Endothelial cell of umbilical vein (primary cell): ENCODE measurements around the gene BABAM2. TPM values are rescaled to one million over a fixed set of nuclear protein-coding genes. Genes with fewer than 3 reads are reported as not detected.

Source experiments
- BruUV-seq: library from RNA; stranded (reverse); fragments of 400-500 nt; replicated peaks from 2 replicates; lab custom pipeline; 2021; lab: Mats Ljungman, UMichigan
- CTCF ChIA-PET: fragments of 300-600, 350-600 bp; sonication (Branson Sonifier 250); formaldehyde crosslinking; loops from one replicate; lab custom pipeline; 2021; ENCODE audit warnings: antibody characterized with exemption, inconsistent platforms; lab: Charles Lee
- POLR2A ChIA-PET: fragments of 300-600, 350-600 bp; sonication (Branson Sonifier 250); formaldehyde crosslinking; loops from one replicate; lab custom pipeline; 2021; ENCODE audit warnings: antibody characterized with exemption, inconsistent platforms; lab: Charles Lee
- DNase-seq: peaks from one replicate; pipeline ENCODE4 v3.0.0-alpha.2; 2011; ENCODE audit warnings: low read depth, low spot score
- FAIRE-seq: peaks from 2 replicates; lab custom pipeline; 2011; peaks lifted over from hg19 to GRCh38; lab: Jason Lieb, UNC
- H2AFZ ChIP-seq: 2 replicates; pipeline ENCODE4 v1.6.0; 2012; ENCODE audit warnings: low read depth, low read length, control low read depth, inconsistent platforms
- H3K27ac ChIP-seq: 2 replicates; pipeline ENCODE4 v1.5.1; 2011; ENCODE audit warnings: low read depth, mild to moderate bottlenecking, control low read depth, low read length, moderate library complexity; ENCODE audit not compliant: insufficient read depth
- H3K27me3 ChIP-seq, 2 experiments: 2 replicates each; pipeline versions ENCODE4 v1.6.0 to v1.6.1; 2011; ENCODE audit warnings: low read length in 2 of 2, mixed read lengths in 1 of 2; ENCODE audit not compliant: control insufficient read depth in 2 of 2, insufficient read depth in 2 of 2
- H3K36me3 ChIP-seq, 2 experiments: 2 replicates in 1 of 2; 3 replicates in 1 of 2; pipeline ENCODE4 v1.5.1; 2011; ENCODE audit warnings: low read length in 2 of 2, mild to moderate bottlenecking in 1 of 2, moderate library complexity in 1 of 2; ENCODE audit not compliant: control insufficient read depth in 2 of 2, insufficient read depth in 2 of 2; ENCODE audit errors: extremely low read depth in 1 of 2
- H3K4me1 ChIP-seq: 3 replicates; pipeline ENCODE4 v1.5.1; 2011; ENCODE audit warnings: mild to moderate bottlenecking, low read length; ENCODE audit not compliant: control insufficient read depth, insufficient read depth; ENCODE audit errors: extremely low read depth
- H3K4me2 ChIP-seq: 2 replicates; pipeline ENCODE4 v1.6.1; 2011; ENCODE audit warnings: low read length, control low read depth, mixed read lengths; ENCODE audit not compliant: insufficient read depth
- H3K4me3 ChIP-seq, 3 experiments: fragments of 200-600 bp in 1 of 3; sonication (generic), shearing (Covaris generic) in 1 of 3; replicated peaks in 1 of 3; 2 replicates each; pipeline ENCODE4 v1.5.1; 2011 to 2016; ENCODE audit warnings: control low read depth in 3 of 3, low read length in 3 of 3, mild to moderate bottlenecking in 2 of 3, inconsistent platforms in 1 of 3, low read depth in 1 of 3, moderate library complexity in 1 of 3; ENCODE audit not compliant: insufficient read depth in 1 of 3
- H3K79me2 ChIP-seq: 2 replicates; pipeline ENCODE4 v1.6.0; 2012; ENCODE audit warnings: low read length, inconsistent platforms; ENCODE audit not compliant: control insufficient read depth, insufficient read depth
- H3K9ac ChIP-seq: replicated peaks from 2 replicates; pipeline ENCODE3; 2011; ENCODE audit warnings: low read length, control low read depth; ENCODE audit not compliant: insufficient read depth; ENCODE audit errors: extremely low read depth
- H3K9me1 ChIP-seq: replicated peaks from 3 replicates; pipeline ENCODE4 v1.6.0; 2011; ENCODE audit warnings: mild to moderate bottlenecking, low read length; ENCODE audit not compliant: control insufficient read depth, insufficient read depth; ENCODE audit errors: extremely low read depth
- H3K9me3 ChIP-seq: replicated peaks from 2 replicates; pipeline ENCODE4 v1.5.1; 2012; ENCODE audit warnings: low read length, inconsistent platforms; ENCODE audit not compliant: control insufficient read depth, insufficient read depth
- H4K20me1 ChIP-seq: replicated peaks from 2 replicates; pipeline ENCODE3; 2011; ENCODE audit warnings: mild to moderate bottlenecking, low read length; ENCODE audit not compliant: control insufficient read depth, insufficient read depth; ENCODE audit errors: extremely low read depth
- EZH2 ChIP-seq: IDR thresholded peaks from 2 replicates; pipeline ENCODE4 v1.6.1; 2012; ENCODE audit warnings: borderline replicate concordance, low read depth, mild to moderate bottlenecking, moderate library complexity, low read length, inconsistent platforms; ENCODE audit not compliant: severe bottlenecking
- FOS ChIP-seq: IDR thresholded peaks from 2 replicates; pipeline ENCODE4 v1.6.1; 2011; ENCODE audit warnings: mild to moderate bottlenecking, low read length, moderate library complexity, borderline replicate concordance; ENCODE audit not compliant: insufficient read depth
- GATA2 ChIP-seq: IDR thresholded peaks from 2 replicates; pipeline ENCODE4 v1.7.0; 2011; ENCODE audit warnings: low read depth, mild to moderate bottlenecking, moderate library complexity, mixed read lengths, low read length; ENCODE audit not compliant: insufficient read length, insufficient read depth
- JUN ChIP-seq: IDR thresholded peaks from 2 replicates; pipeline ENCODE4 v1.6.1; 2011; ENCODE audit warnings: borderline replicate concordance, low read depth; ENCODE audit not compliant: insufficient read length, insufficient read depth
- MAX ChIP-seq: IDR thresholded peaks from 2 replicates; pipeline ENCODE4 v1.6.1; 2011; ENCODE audit not compliant: insufficient read depth, insufficient read length
- MYC ChIP-seq: IDR thresholded peaks from one replicate; pipeline ENCODE4 v1.6.1; 2011; ENCODE audit warnings: mild to moderate bottlenecking, low read depth, low read length
- POLR2A ChIP-seq: IDR thresholded peaks from 2 replicates; pipeline ENCODE4 v1.6.1; 2012; ENCODE audit warnings: low read depth, mild to moderate bottlenecking, control low read depth, low read length
- POLR2AphosphoS5 ChIP-seq: IDR thresholded peaks from 2 replicates; pipeline ENCODE4 v1.6.1; 2012; ENCODE audit warnings: low read depth, mild to moderate bottlenecking, control low read depth, low read length, moderate library complexity; ENCODE audit not compliant: insufficient read depth
- dilution Hi-C: fragments of 300-500 bp; cut with MboI; formaldehyde crosslinking; loops from one replicate; pipeline ENCODE4 v1.15.0; 2019; ENCODE audit warnings: low sequenced_read_pairs; ENCODE audit not compliant: extremely low pct_ligation_motif_present
- intact Hi-C: fragments of 100-400 bp; cut with micrococcal nuclease; formaldehyde crosslinking; loops from one replicate; pipeline ENCODE4 v1.10.0; 2022
- polyA plus RNA-seq, 4 experiments: library from polyadenylated mRNA; depleted of rRNA in 3 of 4; stranded (reverse) in 3 of 4; unstranded in 1 of 4; fragments of >200 nt; gene quantifications; 2 replicates each; pipeline versions ENCODE4 v1.2.1 to v1.2.3, GENCODE V29; 2011 to 2012; ENCODE audit warnings: missing spikeins in 1 of 4
- total RNA-seq: library from RNA; stranded (reverse); gene quantifications from 2 replicates; pipeline ENCODE4 v1.2.3, GENCODE V29; 2021
- TF ChIP-seq, protein P1 (sequence below), 2 donors: IDR thresholded peaks; 1 replicate in 1 of 2; 2 replicates in 1 of 2; pipeline ENCODE4 v1.5.1; 2011; ENCODE audit warnings: low read length in 2 of 2, mild to moderate bottlenecking in 2 of 2, moderate library complexity in 2 of 2, control low read depth in 1 of 2, inconsistent platforms in 1 of 2, low read depth in 1 of 2; ENCODE audit not compliant: insufficient read depth in 1 of 2; ENCODE audit errors: extremely low read depth in 1 of 2

Gene BABAM2
- total and polyA plus RNA-seq, 2 donors (not counting 3 experiments of a cell fraction or from before 2014, with no cell fraction given) = 19.9 to 27.6 TPM

DNA sequence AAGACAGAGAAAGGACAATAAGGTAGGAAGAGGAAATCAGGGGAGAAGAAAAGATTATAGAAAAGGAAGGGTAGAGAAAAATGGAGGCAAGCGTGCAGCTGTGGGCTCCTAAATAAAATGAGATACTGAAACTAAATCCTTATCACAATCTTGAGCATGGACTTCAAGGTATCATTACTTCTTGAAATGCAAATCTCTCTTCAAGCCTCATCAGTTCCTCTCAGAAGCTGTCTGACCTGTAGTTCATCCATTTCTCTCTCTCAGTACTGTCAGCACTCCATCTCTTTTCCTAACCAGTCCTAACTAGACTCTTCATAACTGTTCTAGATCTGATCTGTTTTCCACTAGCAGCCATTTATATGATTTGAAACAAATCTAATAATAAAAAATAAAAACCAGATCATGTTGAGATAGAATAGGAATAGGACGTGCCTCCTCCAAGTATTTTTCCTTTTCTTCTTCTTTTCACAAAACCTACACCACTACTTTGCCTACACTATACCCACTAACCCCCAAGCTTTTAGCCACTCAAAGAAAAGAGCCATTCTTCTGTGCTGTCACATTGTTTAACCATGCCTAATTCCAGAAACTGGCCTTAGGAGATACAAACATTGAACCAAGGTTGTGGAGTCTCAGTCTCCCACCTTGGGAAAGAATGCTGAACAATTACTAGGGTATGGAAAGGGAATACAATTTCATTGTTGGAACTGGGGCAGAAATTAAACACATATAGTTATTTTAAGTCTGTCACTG lies 21.1 kb downstream of the BABAM2 start:
- no TSS peak for BruUV-seq
- DNase-seq (no peak), FAIRE-seq (no peak)
- Histone ChIP-seq H3K27ac (no peak overlapping the region), H2AFZ (no peak overlapping the region), H3K27me3 (no peaks in the 10 kb centered on the region), H4K20me1 (no peaks in the 10 kb centered on the region), H3K4me3 (no peak overlapping the region), H3K79me2 (no peaks in the 10 kb centered on the region), H3K36me3 (no peaks in the 10 kb centered on the region), H3K9me1 (no peaks in the 10 kb centered on the region), H3K9me3 (no peaks in the 10 kb centered on the region), H3K9ac (no peak overlapping the region), H3K4me1 (no peaks in the 10 kb centered on the region), H3K4me2 (no peak overlapping the region)
- intact Hi-C loops = no loop called here
- no peak for TF ChIP-seq JUN
- no peak for TF ChIP-seq MAX
- TF ChIP-seq, protein P1, sequence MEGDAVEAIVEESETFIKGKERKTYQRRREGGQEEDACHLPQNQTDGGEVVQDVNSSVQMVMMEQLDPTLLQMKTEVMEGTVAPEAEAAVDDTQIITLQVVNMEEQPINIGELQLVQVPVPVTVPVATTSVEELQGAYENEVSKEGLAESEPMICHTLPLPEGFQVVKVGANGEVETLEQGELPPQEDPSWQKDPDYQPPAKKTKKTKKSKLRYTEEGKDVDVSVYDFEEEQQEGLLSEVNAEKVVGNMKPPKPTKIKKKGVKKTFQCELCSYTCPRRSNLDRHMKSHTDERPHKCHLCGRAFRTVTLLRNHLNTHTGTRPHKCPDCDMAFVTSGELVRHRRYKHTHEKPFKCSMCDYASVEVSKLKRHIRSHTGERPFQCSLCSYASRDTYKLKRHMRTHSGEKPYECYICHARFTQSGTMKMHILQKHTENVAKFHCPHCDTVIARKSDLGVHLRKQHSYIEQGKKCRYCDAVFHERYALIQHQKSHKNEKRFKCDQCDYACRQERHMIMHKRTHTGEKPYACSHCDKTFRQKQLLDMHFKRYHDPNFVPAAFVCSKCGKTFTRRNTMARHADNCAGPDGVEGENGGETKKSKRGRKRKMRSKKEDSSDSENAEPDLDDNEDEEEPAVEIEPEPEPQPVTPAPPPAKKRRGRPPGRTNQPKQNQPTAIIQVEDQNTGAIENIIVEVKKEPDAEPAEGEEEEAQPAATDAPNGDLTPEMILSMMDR (IDR thresholded peaks at IDR 0.05; ENCODE audit: extremely low read depth in 1 of 2, insufficient read depth in 1 of 2, low read depth in 1 of 2, low read length in 2 of 2) = no peak
- no peak for TF ChIP-seq POLR2A
- TF ChIP-seq MYC = no peak
- no peak for TF ChIP-seq GATA2
- no peak for TF ChIP-seq EZH2
- TF ChIP-seq FOS = no peak
- no peak for TF ChIP-seq POLR2AphosphoS5
- dilution Hi-C loops = no loop called here
- ChIA-PET CTCF (no interaction called here), POLR2A (no interaction called here)
